Endodermal cell (in vitro differentiated cells): Measurements from ENCODE around the gene ZFP91. TPM values are rescaled to one million over a fixed set of nuclear protein-coding genes. Genes with fewer than 3 reads are reported as not detected.
"Not testable (repeated sequence)": the region's sequence is repeated elsewhere in the genome, so short reads cannot be mapped to it uniquely, and the experiment has no call there.

ENCODE experiments used
- DNase-seq: peaks from one replicate; pipeline ENCODE4 v3.0.0-alpha.2; 2017
- H3K27ac ChIP-seq: 2 replicates; pipeline ENCODE4 v1.5.1; 2013; ENCODE audit warnings: mild to moderate bottlenecking, low read depth, low read length, moderate library complexity
- H3K27me3 ChIP-seq: 2 replicates; pipeline ENCODE4 v1.6.1; 2013; ENCODE audit warnings: mild to moderate bottlenecking, low read length, moderate library complexity; ENCODE audit not compliant: insufficient read depth, control insufficient read depth, poor library complexity, severe bottlenecking
- H3K36me3 ChIP-seq: 2 replicates; pipeline ENCODE4 v1.7.0; 2013; ENCODE audit warnings: mild to moderate bottlenecking, low read length, moderate library complexity; ENCODE audit not compliant: control insufficient read depth, insufficient read depth
- H3K4me1 ChIP-seq: one replicate; pipeline ENCODE4 v1.7.0; 2013; ENCODE audit warnings: low read length; ENCODE audit not compliant: control insufficient read depth, insufficient read depth
- H3K4me3 ChIP-seq: 2 replicates; pipeline ENCODE4 v1.5.1; 2013; ENCODE audit warnings: mild to moderate bottlenecking, low read length, moderate library complexity
- H3K9ac ChIP-seq: 2 replicates; pipeline ENCODE4 v1.6.1; 2013; ENCODE audit warnings: mild to moderate bottlenecking, low read length, moderate library complexity; ENCODE audit not compliant: poor library complexity, severe bottlenecking; ENCODE audit errors: extremely low read depth
- H3K9me3 ChIP-seq: 2 replicates; pipeline ENCODE4 v1.6.1; 2013; ENCODE audit warnings: mild to moderate bottlenecking, low read length, moderate library complexity; ENCODE audit not compliant: control insufficient read depth
- H3K27ac Mint-ChIP-seq: 2 replicates; pipeline ENCODE4 v1.8.0; 2020; ENCODE audit warnings: mixed read lengths
- H3K27me3 Mint-ChIP-seq: 2 replicates; pipeline ENCODE4 v1.8.0; 2021; ENCODE audit warnings: mild to moderate bottlenecking, mixed read lengths; ENCODE audit not compliant: insufficient read depth
- H3K36me3 Mint-ChIP-seq: 2 replicates; pipeline ENCODE4 v1.8.0; 2020; ENCODE audit warnings: low read depth, mixed read lengths
- H3K4me1 Mint-ChIP-seq: 2 replicates; pipeline ENCODE4 v1.8.0; 2020; ENCODE audit warnings: mixed read lengths
- H3K4me3 Mint-ChIP-seq: 2 replicates; pipeline ENCODE4 v1.8.0; 2020; ENCODE audit warnings: mild to moderate bottlenecking, moderate library complexity, mixed read lengths
- H3K9me3 Mint-ChIP-seq: 2 replicates; pipeline ENCODE4 v1.8.0; 2020; ENCODE audit warnings: mild to moderate bottlenecking, mixed read lengths
- WGBS, 2 experiments: methylation state at CpG; one replicate each; pipeline versions ENCODE4 v1.1.5 to v1.1.7; 2013; ENCODE audit warnings: missing lambda C conversion rate in 2 of 2, mixed read lengths in 1 of 2; ENCODE audit not compliant: insufficient coverage in 1 of 2, insufficient read length in 1 of 2; 5-methylcytosine and 5-hydroxymethylcytosine counted together
- total RNA-seq, 2 donors: library from RNA; stranded (reverse); fragmentation: NEBNext Ultra II Directional in 1 of 2; extraction: Animal tissue kit (Norgen Biotek cat#: 25700) in 1 of 2; gene quantifications; 2 replicates in 1 of 2; 3 replicates in 1 of 2; pipeline ENCODE4 v1.2.1, GENCODE V29; 2021
- TF ChIP-seq, protein P1 (sequence below): fragments of 200-600 bp; sonication (generic); conservative IDR thresholded peaks from 2 replicates; pipeline ENCODE4 v1.5.0; 2021; ENCODE audit warnings: antibody characterized with exemption, mild to moderate bottlenecking

ZFP91 gene
- total RNA-seq, 2 donors from 2014 or later: 28.0 to 31.0 TPM

DNA sequence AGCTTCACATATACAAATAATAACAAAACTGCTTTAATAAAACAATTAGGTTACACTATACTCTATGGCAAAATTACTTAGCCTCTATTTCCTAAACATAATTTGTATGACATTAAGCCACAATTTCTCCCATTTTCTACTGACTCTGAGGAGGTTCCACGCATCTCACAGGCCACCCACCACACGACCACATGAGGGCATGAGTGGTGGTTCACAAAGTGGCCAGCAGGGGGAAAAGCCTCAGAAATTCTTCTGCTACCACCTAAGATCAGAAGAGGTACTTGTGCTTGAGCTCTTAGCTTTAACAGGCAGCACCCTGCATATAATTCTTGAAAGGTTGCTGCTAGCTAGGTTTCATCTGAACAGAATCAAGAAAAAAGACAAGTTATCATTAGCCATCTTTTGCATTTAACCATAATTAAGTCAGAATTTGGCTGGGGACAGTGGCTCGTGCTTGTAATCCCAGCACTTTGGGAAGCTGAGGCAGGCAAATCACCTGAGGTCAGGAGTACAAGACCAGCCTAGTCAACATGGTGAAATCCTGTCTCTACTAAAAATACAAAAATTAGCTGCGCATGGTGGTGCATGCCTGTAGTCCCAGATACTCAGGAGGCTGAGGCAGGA is 10.9 kb upstream of the ZFP91 start:
- Histone ChIP-seq H3K4me1 (no peaks in the 10 kb centered on the region), H3K27ac (no peak overlapping the region), H3K4me3 (no peak overlapping the region), H3K9me3 (no peaks in the 10 kb centered on the region), H3K27me3 (no peaks in the 10 kb centered on the region), H3K36me3 (no peaks in the 10 kb centered on the region), H3K9ac (no peak overlapping the region)
- TF ChIP-seq, protein P1, sequence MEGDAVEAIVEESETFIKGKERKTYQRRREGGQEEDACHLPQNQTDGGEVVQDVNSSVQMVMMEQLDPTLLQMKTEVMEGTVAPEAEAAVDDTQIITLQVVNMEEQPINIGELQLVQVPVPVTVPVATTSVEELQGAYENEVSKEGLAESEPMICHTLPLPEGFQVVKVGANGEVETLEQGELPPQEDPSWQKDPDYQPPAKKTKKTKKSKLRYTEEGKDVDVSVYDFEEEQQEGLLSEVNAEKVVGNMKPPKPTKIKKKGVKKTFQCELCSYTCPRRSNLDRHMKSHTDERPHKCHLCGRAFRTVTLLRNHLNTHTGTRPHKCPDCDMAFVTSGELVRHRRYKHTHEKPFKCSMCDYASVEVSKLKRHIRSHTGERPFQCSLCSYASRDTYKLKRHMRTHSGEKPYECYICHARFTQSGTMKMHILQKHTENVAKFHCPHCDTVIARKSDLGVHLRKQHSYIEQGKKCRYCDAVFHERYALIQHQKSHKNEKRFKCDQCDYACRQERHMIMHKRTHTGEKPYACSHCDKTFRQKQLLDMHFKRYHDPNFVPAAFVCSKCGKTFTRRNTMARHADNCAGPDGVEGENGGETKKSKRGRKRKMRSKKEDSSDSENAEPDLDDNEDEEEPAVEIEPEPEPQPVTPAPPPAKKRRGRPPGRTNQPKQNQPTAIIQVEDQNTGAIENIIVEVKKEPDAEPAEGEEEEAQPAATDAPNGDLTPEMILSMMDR: peak; percentile 90
- Mint-ChIP-seq H3K27ac (no peak overlapping the region), H3K9me3 (no peaks in the 10 kb centered on the region), H3K36me3 (peaks cover 8% of the 10 kb centered on the region), H3K4me3 (no peak overlapping the region), H3K27me3 (no peaks in the 10 kb centered on the region), H3K4me1 (no peaks in the 10 kb centered on the region)
- peak; percentile 86 for DNase-seq
- WGBS, 2 experiments: 65 to 79% methylated on average over 2 to 4 of the region's 4 CpGs

DNA sequence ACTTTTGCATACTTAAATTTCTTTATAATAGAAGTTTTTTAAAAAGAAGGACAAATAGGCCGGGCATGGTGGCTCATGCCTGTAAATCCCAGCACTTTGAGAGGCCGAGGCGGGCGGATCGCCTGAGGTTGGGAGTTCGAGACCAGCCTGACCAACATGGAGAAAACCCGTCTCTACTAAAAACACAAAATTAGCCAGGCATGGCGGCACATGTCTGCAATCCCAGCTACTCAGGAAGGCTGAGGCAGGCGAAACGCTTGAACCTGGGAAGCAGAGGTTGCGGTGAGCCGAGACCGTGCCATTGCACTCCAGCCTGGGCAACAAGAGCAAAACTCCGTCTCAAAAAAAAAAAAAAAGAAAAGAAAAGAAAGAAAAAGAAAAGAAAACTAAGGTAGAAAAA is 6.0 kb upstream of the ZFP91 start:
- not testable (repeated sequence) for H3K9ac ChIP-seq, H3K27me3 Mint-ChIP-seq, H3K9me3 ChIP-seq, H3K27ac ChIP-seq, H3K4me1 ChIP-seq, H3K36me3 ChIP-seq, H3K36me3 Mint-ChIP-seq, H3K4me3 Mint-ChIP-seq, H3K27ac Mint-ChIP-seq, H3K9me3 Mint-ChIP-seq, H3K27me3 ChIP-seq, H3K4me3 ChIP-seq, DNase-seq
- H3K4me1 Mint-ChIP-seq: peaks cover 23% of the 10 kb centered on the region
- 87 to 92% methylated on average over 8 to 13 of the region's 14 CpGs for WGBS, 2 experiments

DNA sequence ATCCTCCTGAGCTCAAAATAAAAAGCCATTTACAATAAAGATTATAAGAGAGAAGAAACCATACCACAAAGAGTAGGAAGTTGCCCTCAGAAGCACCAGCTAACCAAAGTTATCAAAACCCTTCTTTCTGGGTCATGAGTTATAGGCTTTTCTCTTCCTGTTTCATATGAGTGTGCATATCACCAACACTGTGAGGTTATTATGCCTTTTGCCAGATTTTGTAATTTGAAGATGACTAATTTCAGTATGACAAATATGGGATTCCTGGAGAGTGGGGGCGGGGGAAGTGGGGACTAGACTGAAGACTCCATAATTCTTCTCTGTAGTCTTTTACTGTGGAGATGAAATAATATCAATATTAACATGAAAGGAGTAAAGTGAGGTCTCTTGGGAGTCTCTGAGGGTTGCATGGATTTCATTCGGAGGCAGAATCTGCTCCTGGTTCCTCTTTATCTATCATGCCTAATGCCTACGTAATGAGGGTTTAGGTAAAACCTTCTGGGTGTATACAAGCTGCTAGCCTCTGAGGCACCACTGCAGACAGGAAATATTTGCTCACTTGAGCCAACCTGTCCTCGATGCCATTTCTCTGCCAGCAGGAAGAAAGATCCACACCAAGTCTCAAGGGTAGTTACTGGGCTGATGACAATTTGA is 5.3 kb upstream of the ZFP91 start:
- Mint-ChIP-seq H3K27me3 (no peaks in the 10 kb centered on the region), H3K4me1 (peaks cover 23% of the 10 kb centered on the region), H3K9me3 (no peaks in the 10 kb centered on the region), H3K4me3 (no peak overlapping the region), H3K27ac (no peak overlapping the region), H3K36me3 (peaks cover 8% of the 10 kb centered on the region)
- no peaks in the 10 kb centered on the region for H3K4me1 ChIP-seq
- WGBS, 2 experiments: 88 to 89% methylated on average over 1 to 4 of the region's 4 CpGs
- H3K9me3 ChIP-seq: no peaks in the 10 kb centered on the region
- no peaks in the 10 kb centered on the region for H3K27me3 ChIP-seq
- H3K36me3 ChIP-seq: no peaks in the 10 kb centered on the region
- TF ChIP-seq, protein P1: no peak
- no peak for DNase-seq
- no peak overlapping the region for H3K9ac ChIP-seq
- H3K4me3 ChIP-seq: no peak overlapping the region
- H3K27ac ChIP-seq: no peak overlapping the region

DNA sequence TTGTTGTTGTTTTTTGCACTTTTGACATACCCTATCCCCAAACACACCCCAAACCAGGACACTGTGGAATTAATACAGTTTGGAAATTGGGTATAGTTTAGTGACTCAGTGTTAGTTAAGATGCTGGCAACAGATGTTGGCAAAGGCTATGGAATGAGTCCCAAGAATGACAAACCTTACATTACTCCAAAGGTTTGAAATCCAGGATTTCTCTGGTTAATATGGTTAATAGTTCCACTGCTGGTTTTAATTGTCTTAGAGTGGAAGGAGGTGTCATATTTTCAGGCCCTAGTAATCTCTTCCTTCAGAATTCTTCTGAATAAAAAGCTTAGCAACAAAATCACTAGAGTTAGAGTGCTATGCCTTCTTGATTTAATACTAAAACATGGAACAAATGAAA is 4.0 kb upstream of the ZFP91 start:
- H3K27me3 ChIP-seq: no peaks in the 10 kb centered on the region
- no peak for DNase-seq
- H3K4me3 ChIP-seq: no peak overlapping the region
- Mint-ChIP-seq H3K36me3 (peaks cover 5% of the 10 kb centered on the region), H3K27ac (no peak overlapping the region), H3K4me1 (peaks cover 23% of the 10 kb centered on the region), H3K9me3 (no peaks in the 10 kb centered on the region), H3K4me3 (no peak overlapping the region), H3K27me3 (no peaks in the 10 kb centered on the region)
- H3K36me3 ChIP-seq: no peaks in the 10 kb centered on the region
- TF ChIP-seq, protein P1: no peak
- H3K9ac ChIP-seq: no peak overlapping the region
- no peaks in the 10 kb centered on the region for H3K9me3 ChIP-seq
- no peak overlapping the region for H3K27ac ChIP-seq
- H3K4me1 ChIP-seq: no peaks in the 10 kb centered on the region
